Peyer's patch (tissue), 4 donors: ENCODE results near the gene CD44. TPM values are rescaled to one million over a fixed set of nuclear protein-coding genes. Genes with fewer than 3 reads are reported as not detected.

Experiments
- DNase-seq, 3 donors: peaks; one replicate each; pipeline ENCODE4 v3.0.0-alpha.2; 2017 to 2019
- H3K27ac ChIP-seq, 4 donors: fragments of 200-600 bp; sonication (generic); one replicate each; pipeline ENCODE4 v1.5.1; 2016 to 2019
- H3K27me3 ChIP-seq, 2 donors: fragments of 200-600 bp; sonication (generic); one replicate each; pipeline ENCODE4 v1.5.1; 2019
- H3K36me3 ChIP-seq, 3 donors: fragments of 200-600 bp; sonication (generic); one replicate each; pipeline ENCODE4 v1.5.1; 2016 to 2019
- H3K4me1 ChIP-seq, 4 donors: fragments of 200-600 bp; sonication (generic); one replicate each; pipeline ENCODE4 v1.5.1; 2016 to 2019
- H3K4me3 ChIP-seq, 4 donors: fragments of 200-600 bp; sonication (generic); 1 replicate in 3 of 4; 2 replicates in 1 of 4; pipeline ENCODE4 v1.5.1; 2016 to 2019; ENCODE audit warnings: mild to moderate bottlenecking in 1 of 4
- H3K9me3 ChIP-seq, 4 donors: fragments of 200-600 bp; sonication (generic); one replicate each; pipeline ENCODE4 v1.5.1; 2016 to 2019; ENCODE audit warnings: mild to moderate bottlenecking in 1 of 4
- POLR2A ChIP-seq, 2 donors: fragments of 450-650 bp; IDR thresholded peaks; one replicate each; pipeline ENCODE4 v1.5.1; 2017; ENCODE audit warnings: antibody characterized with exemption in 2 of 2, mild to moderate bottlenecking in 2 of 2, moderate library complexity in 2 of 2
- total RNA-seq, 4 donors: library from RNA; depleted of rRNA; stranded (reverse); fragments of >200 nt; gene quantifications; one replicate each; pipeline ENCODE4 v1.1.0, GENCODE V29; 2016
- TF ChIP-seq, protein P1 (sequence below), 6 experiments: fragments of 450-650 bp in 4 of 6; fragments of 200-600 bp in 2 of 6; sonication (generic) in 1 of 6; IDR thresholded peaks; one replicate each; pipeline ENCODE4 v1.5.1; 2017 to 2019; ENCODE audit warnings: antibody characterized with exemption in 6 of 6, mild to moderate bottlenecking in 3 of 6, moderate library complexity in 1 of 6

Gene CD44
- total RNA-seq, 4 donors from 2014 or later: 71.6 to 412 (median 130) TPM

DNA sequence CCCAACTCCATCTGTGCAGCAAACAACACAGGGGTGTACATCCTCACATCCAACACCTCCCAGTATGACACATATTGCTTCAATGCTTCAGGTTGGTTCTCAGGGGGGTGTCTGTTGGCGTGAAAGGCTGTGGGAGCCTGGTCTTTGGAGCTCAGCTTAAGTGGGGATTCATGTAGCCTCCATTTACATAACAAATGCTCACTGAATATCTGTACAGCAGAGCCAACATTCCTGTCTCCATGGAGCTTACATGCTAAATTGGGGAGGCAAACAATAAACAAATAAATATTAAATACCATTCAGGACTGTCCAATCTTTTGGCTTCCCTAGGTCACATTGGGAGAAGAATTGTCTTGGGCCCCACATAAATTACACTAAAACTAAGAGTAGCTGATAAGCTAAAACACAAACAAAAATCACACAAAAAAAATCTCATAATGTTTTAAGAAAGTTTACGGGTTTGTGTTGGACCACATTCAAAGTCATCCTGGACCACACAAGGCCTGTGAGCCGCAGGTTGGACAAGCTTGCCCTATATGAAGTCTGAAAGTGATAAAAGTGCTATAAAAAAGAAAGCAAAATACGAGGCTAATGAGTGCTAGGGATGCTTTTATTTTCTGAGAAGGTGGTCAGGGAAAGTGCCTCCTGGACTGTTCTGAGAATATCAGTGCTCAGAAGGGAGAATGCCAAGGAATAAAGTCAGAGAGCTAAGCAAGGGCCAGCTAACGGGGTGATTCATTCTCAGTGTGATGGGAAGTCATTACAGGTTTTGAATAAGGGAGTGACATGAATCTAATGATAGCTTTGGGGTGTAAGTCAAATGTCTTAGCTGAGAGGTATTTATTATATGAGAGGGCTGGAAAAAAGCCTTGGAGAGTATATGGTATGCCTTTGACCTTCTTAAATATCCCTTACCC is 41.6 kb downstream of the CD44 start:
- Histone ChIP-seq H3K27me3 (no peaks in the 10 kb centered on the region), H3K27ac (peak overlapping the region in 1 of 4 donors; percentile 27), H3K36me3 (peaks cover 0 to 46% (median 0%) of the 10 kb centered on the region in 3 donors), H3K4me3 (no peak overlapping the region), H3K9me3 (no peaks in the 10 kb centered on the region), H3K4me1 (peaks cover 0 to 39% (median 13%) of the 10 kb centered on the region in 4 donors)
- TF ChIP-seq, protein P1, sequence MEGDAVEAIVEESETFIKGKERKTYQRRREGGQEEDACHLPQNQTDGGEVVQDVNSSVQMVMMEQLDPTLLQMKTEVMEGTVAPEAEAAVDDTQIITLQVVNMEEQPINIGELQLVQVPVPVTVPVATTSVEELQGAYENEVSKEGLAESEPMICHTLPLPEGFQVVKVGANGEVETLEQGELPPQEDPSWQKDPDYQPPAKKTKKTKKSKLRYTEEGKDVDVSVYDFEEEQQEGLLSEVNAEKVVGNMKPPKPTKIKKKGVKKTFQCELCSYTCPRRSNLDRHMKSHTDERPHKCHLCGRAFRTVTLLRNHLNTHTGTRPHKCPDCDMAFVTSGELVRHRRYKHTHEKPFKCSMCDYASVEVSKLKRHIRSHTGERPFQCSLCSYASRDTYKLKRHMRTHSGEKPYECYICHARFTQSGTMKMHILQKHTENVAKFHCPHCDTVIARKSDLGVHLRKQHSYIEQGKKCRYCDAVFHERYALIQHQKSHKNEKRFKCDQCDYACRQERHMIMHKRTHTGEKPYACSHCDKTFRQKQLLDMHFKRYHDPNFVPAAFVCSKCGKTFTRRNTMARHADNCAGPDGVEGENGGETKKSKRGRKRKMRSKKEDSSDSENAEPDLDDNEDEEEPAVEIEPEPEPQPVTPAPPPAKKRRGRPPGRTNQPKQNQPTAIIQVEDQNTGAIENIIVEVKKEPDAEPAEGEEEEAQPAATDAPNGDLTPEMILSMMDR (IDR thresholded peaks at IDR 0.05): no peak
- no peak for TF ChIP-seq POLR2A (IDR thresholded peaks at IDR 0.05)
- no peak for DNase-seq

DNA sequence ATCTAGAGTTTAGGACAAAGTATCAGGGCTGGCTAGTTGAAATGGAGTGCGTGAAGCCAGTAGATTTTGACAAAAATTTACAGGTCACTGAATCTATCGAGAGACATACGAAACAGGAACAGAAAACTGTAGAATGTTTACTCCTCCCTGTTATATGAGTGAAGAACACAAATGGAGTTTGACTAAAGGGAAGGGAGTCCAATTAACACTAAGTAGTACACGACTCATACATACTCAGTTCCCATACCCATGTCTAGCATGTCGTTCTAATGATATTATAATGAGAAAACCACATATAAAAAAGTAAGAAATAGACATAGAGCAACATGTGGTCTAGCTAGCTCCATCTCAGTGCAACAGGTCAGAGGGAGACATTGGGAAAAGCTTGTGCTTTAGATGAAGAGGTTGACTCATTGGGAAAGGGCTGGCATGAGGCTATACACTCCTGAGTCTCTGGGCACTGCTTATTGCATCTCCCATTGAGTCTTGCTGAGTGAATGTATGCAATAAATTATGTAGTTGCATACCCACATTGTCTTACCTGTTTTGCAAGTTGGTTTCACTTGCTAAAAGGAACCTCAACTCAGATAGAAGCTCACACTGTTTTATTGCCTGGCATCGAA is 43.5 kb downstream of the CD44 start:
- H3K4me1 ChIP-seq: peaks cover 0 to 28% (median 13%) of the 10 kb centered on the region in 4 donors
- H3K9me3 ChIP-seq: no peaks in the 10 kb centered on the region
- DNase-seq: no peak
- H3K27ac ChIP-seq: peak overlapping the region in 2 of 4 donors; percentile 2 to 39
- H3K4me3 ChIP-seq: no peak overlapping the region
- no peak for TF ChIP-seq POLR2A (IDR thresholded peaks at IDR 0.05)
- TF ChIP-seq, protein P1 (IDR thresholded peaks at IDR 0.05): no peak
- H3K36me3 ChIP-seq: peaks cover 0 to 40% (median 0%) of the 10 kb centered on the region in 3 donors
- no peaks in the 10 kb centered on the region for H3K27me3 ChIP-seq

DNA sequence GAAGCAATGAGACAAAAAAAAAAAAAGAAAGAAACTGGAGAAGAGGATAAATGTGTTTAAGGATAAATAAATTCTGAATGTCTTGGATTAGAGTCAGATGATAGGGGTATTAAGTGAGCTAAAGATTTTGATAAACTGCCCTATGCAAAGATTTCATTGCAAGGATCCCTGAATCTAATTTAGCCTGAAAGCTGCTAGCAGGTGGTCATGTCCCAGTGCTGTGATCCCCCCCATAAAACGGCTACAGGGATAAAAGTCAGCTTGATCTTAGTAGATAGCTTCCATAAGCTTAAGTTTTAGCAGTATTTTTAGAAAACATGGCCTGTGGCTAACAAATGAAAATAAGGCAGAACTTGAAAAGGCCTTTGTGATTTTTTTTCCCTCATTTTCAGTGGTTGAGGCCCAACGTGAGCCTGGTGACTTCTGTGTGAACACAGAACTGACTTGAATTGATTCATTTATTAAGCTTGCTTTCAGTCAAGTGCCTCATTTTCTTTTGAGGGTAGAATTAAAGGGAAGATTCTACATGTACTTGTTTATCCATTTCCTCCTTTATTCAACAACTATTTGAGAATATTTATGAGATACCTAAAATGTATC is 44.5 kb downstream of the CD44 start:
- H3K4me1 ChIP-seq: peaks cover 0 to 18% (median 11%) of the 10 kb centered on the region in 4 donors
- peaks cover 0 to 43% (median 0%) of the 10 kb centered on the region in 3 donors for H3K36me3 ChIP-seq
- H3K9me3 ChIP-seq: no peaks in the 10 kb centered on the region
- H3K27ac ChIP-seq: no peak overlapping the region
- DNase-seq: no peak
- no peaks in the 10 kb centered on the region for H3K27me3 ChIP-seq
- H3K4me3 ChIP-seq: no peak overlapping the region
- TF ChIP-seq, protein P1 (IDR thresholded peaks at IDR 0.05): no peak
- no peak for TF ChIP-seq POLR2A (IDR thresholded peaks at IDR 0.05)

DNA sequence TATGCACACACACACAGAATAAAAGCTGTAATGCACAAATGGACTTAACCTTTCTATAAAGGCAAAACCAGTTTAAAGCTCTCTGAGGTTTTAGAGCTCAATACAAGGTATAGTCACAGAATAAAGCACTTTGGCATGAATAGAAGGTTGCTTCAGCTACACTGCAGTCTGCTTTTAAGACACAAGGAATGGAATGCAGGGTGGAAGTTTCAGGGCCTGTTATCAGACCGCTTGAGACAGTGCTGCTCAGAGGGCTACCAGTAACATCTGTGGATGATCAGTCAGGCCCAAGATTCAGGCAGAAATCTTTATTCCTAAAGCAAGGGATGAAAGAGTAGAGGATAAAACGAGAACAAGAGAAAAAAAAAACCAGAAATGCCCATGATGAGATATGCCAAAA is 46.7 kb downstream of the CD44 start:
- H3K4me3 ChIP-seq: no peak overlapping the region
- no peaks in the 10 kb centered on the region for H3K27me3 ChIP-seq
- peaks cover 0 to 46% (median 0%) of the 10 kb centered on the region in 3 donors for H3K36me3 ChIP-seq
- no peak overlapping the region for H3K27ac ChIP-seq
- TF ChIP-seq, protein P1 (IDR thresholded peaks at IDR 0.05): no peak
- TF ChIP-seq POLR2A (IDR thresholded peaks at IDR 0.05): no peak
- no peaks in the 10 kb centered on the region for H3K9me3 ChIP-seq
- peaks cover 0 to 10% (median 0%) of the 10 kb centered on the region in 4 donors for H3K4me1 ChIP-seq
- DNase-seq: no peak

DNA sequence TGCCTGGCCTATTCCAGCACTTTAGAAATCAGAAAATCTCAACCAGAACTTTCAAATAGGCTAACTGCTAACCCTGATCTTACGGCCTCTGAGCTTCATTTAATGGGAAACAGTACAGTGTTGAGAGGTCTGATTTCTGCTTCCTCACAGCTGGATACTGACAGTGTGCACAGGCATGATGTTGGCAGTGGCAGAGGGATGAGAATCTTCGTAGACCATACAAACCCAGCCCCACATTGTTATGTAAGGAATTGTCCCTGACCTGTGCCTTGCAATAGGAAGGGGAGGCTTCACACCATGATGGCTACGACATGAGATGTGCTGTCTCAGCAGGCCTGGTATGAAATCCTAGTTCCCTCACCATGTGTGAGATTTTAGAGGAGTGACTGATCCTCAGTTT is 49.0 kb downstream of the CD44 start:
- DNase-seq: no peak
- no peak overlapping the region for H3K4me3 ChIP-seq
- peaks cover 0 to 38% (median 0%) of the 10 kb centered on the region in 3 donors for H3K36me3 ChIP-seq
- H3K27me3 ChIP-seq: no peaks in the 10 kb centered on the region
- no peak overlapping the region for H3K27ac ChIP-seq
- TF ChIP-seq, protein P1 (IDR thresholded peaks at IDR 0.05): no peak
- no peak for TF ChIP-seq POLR2A (IDR thresholded peaks at IDR 0.05)
- H3K9me3 ChIP-seq: no peaks in the 10 kb centered on the region
- H3K4me1 ChIP-seq: peaks cover 0 to 8% (median 0%) of the 10 kb centered on the region in 4 donors
